ENCODE measurements around the gene MED31. TPM values are rescaled to one million over a fixed set of nuclear protein-coding genes. Genes with fewer than 3 reads are reported as not detected.

Gene MED31
- total and polyA plus RNA-seq, 2 of the 13 experiments (the other 11 are each of a cell fraction or from before 2014, with no cell fraction given): 19.0 to 20.9 TPM

DNA sequence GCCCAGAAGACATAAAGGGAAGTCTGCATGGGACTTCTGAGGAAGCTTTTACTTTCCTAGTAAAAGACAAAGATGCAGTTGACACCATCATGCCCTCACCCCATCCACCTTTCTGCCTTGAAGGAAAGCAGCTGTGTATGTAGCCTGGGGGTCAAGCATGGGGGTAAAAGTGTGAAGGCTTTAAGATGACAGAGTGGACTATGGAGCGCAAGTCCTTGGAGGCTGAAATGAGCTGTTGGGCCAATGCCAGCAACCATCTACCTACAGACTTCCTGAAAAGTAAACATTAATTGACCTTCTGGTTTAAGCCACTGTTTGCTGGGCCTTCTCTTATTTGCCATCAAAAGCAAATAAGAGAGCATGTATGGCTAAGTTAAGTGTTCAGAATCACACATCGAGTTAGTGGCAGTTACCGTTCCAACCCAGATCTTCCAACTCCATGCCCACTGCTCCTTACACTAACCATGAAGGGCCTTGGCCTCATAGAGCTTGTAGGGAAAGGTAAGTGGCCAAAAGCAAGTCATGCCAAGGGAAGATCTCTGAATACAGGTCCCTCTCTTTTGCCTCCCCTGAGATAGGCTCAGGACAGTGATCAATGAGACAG is 31.8 kb upstream of the MED31 start (continued):
- TF ChIP-seq ZNF609 (CRISPR knock-in tag; IDR thresholded peaks at IDR 0.05; ENCODE audit: borderline replicate concordance) (peak; percentile 79), MAF1 (CRISPR knock-in tag; IDR thresholded peaks at IDR 0.05; ENCODE audit: borderline replicate concordance) (0 out of 2 replicates have a peak, but pooled peaks have one; percentile 30), DNMT1 (CRISPR knock-in tag; IDR thresholded peaks at IDR 0.05) (no peak), ZNF670 (CRISPR knock-in tag; IDR thresholded peaks at IDR 0.05; ENCODE audit: borderline replicate concordance) (no peak), ZNF556 (CRISPR knock-in tag; IDR thresholded peaks at IDR 0.05; ENCODE audit: borderline replicate concordance) (no peak; the same call in 1 of the 2 replicates), NFE2 (CRISPR knock-in tag; IDR thresholded peaks at IDR 0.05) (no peak), ZNF383 (CRISPR knock-in tag; IDR thresholded peaks at IDR 0.05; ENCODE audit: borderline replicate concordance) (no peak), ZNF224 (CRISPR knock-in tag; IDR thresholded peaks at IDR 0.05) (no peak), KLF16 (CRISPR knock-in tag; IDR thresholded peaks at IDR 0.05) (peak in 1 of 2 experiments; percentile 53; a peak in 2 of 4 replicates), CREBL2 (CRISPR knock-in tag; IDR thresholded peaks at IDR 0.05; ENCODE audit: borderline replicate concordance) (no peak), SRSF9 (IDR thresholded peaks at IDR 0.05; ENCODE audit: borderline replicate concordance, insufficient read depth, low read depth, low read length, poor library complexity, severe bottlenecking) (no peak), NFE2L1 (CRISPR knock-in tag; IDR thresholded peaks at IDR 0.05; ENCODE audit: borderline replicate concordance) (no peak), ZNF230 (CRISPR knock-in tag; IDR thresholded peaks at IDR 0.05) (no peak), CREB3 (CRISPR knock-in tag; IDR thresholded peaks at IDR 0.05) (0 out of 2 replicates have a peak, but pooled peaks have one; percentile 43), ZNF773 (CRISPR knock-in tag; IDR thresholded peaks at IDR 0.05; ENCODE audit: borderline replicate concordance) (no peak), DNMT3B (CRISPR knock-in tag; conservative IDR thresholded peaks at IDR 0.05) (no peak), ZFY (CRISPR knock-in tag; IDR thresholded peaks at IDR 0.05) (peak; percentile 36; the same call in 1 of the 2 replicates)
- TF ChIP-seq, protein P1, sequence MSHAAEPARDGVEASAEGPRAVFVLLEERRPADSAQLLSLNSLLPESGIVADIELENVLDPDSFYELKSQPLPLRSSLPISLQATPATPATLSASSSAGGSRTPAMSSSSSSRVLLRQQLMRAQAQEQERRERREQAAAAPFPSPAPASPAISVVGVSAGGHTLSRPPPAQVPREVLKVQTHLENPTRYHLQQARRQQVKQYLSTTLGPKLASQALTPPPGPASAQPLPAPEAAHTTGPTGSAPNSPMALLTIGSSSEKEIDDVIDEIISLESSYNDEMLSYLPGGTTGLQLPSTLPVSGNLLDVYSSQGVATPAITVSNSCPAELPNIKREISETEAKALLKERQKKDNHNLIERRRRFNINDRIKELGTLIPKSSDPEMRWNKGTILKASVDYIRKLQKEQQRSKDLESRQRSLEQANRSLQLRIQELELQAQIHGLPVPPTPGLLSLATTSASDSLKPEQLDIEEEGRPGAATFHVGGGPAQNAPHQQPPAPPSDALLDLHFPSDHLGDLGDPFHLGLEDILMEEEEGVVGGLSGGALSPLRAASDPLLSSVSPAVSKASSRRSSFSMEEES (CRISPR knock-in tag; IDR thresholded peaks at IDR 0.05): peak; percentile 50; the same call in 1 of the 2 replicates
- TF ChIP-seq, protein P2, sequence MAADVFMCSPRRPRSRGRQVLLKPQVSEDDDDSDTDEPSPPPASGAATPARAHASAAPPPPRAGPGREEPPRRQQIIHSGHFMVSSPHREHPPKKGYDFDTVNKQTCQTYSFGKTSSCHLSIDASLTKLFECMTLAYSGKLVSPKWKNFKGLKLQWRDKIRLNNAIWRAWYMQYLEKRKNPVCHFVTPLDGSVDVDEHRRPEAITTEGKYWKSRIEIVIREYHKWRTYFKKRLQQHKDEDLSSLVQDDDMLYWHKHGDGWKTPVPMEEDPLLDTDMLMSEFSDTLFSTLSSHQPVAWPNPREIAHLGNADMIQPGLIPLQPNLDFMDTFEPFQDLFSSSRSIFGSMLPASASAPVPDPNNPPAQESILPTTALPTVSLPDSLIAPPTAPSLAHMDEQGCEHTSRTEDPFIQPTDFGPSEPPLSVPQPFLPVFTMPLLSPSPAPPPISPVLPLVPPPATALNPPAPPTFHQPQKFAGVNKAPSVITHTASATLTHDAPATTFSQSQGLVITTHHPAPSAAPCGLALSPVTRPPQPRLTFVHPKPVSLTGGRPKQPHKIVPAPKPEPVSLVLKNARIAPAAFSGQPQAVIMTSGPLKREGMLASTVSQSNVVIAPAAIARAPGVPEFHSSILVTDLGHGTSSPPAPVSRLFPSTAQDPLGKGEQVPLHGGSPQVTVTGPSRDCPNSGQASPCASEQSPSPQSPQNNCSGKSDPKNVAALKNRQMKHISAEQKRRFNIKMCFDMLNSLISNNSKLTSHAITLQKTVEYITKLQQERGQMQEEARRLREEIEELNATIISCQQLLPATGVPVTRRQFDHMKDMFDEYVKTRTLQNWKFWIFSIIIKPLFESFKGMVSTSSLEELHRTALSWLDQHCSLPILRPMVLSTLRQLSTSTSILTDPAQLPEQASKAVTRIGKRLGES (CRISPR knock-in tag; IDR thresholded peaks at IDR 0.05; ENCODE audit: borderline replicate concordance): no peak

All from HepG2 (cell line).